Embryonic facial prominence (tissue), 1 donor: ENCODE results near the gene EGR4.
"Not testable (repeated sequence)": the region's sequence is repeated elsewhere in the genome, so short reads cannot be mapped to it uniquely, and the experiment has no call there.

Source experiments
- DNase-seq: peaks from one replicate; pipeline ENCODE4 v3.0.0-alpha.2; 2016; ENCODE audit errors: extremely low spot score

Gene EGR4

GRCh38 chr2:73263540-73264331 lies 29.6 kb downstream of the EGR4 start:
- no peak for DNase-seq

GRCh38 chr2:73262691-73263429 lies 30.5 kb downstream of the EGR4 start:
- DNase-seq: not testable (repeated sequence)

- DNase-seq: no peak
Measured at GRCh38 chr2:73262108-73262651, 31.2 kb downstream of the EGR4 start.

GRCh38 chr2:73260338-73260984 lies 32.9 kb downstream of the EGR4 start:
- no peak for DNase-seq

GRCh38 chr2:73259704-73260337 lies 33.5 kb downstream of the EGR4 start:
- no peak for DNase-seq

GRCh38 chr2:73259276-73259675 lies 34.1 kb downstream of the EGR4 start:
- DNase-seq: no peak

- no peak for DNase-seq
Measured at GRCh38 chr2:73258913-73259215, 34.5 kb downstream of the EGR4 start.

GRCh38 chr2:73258186-73258912 lies 35.0 kb downstream of the EGR4 start:
- DNase-seq: no peak

GRCh38 chr2:73257425-73258125 lies 35.8 kb downstream of the EGR4 start:
- DNase-seq: no peak

- DNase-seq: no peak
Measured at GRCh38 chr2:73257021-73257420, 36.3 kb downstream of the EGR4 start.

GRCh38 chr2:73256618-73256922 lies 36.8 kb downstream of the EGR4 start:
- DNase-seq: no peak

GRCh38 chr2:73255907-73256617 lies 37.3 kb downstream of the EGR4 start:
- DNase-seq: no peak

GRCh38 chr2:73255007-73255644 lies 38.2 kb downstream of the EGR4 start:
- DNase-seq: no peak

- DNase-seq: no peak
Measured at GRCh38 chr2:73254343-73255006, 38.9 kb downstream of the EGR4 start.

- no peak for DNase-seq
Measured at GRCh38 chr2:73253901-73254300, 39.4 kb downstream of the EGR4 start.

GRCh38 chr2:73253400-73253799 lies 39.9 kb downstream of the EGR4 start:
- DNase-seq: no peak

- no peak for DNase-seq
Measured at GRCh38 chr2:73252238-73253027, 40.9 kb downstream of the EGR4 start.
